Colonic mucosa (tissue), 4 donors: ENCODE results near the gene ASCL4. TPM values are rescaled to one million over a fixed set of nuclear protein-coding genes. Genes with fewer than 3 reads are reported as not detected.

Experiments used
- DNase-seq: peaks from one replicate; pipeline ENCODE4 v3.0.0-alpha.2; 2020
- H3K27ac ChIP-seq: fragments of 200-600 bp; one replicate; pipeline ENCODE4 v1.8.0; 2021
- H3K27me3 ChIP-seq: fragments of 200-600 bp; one replicate; pipeline ENCODE4 v1.8.0; 2021
- H3K36me3 ChIP-seq: fragments of 200-600 bp; one replicate; pipeline ENCODE4 v1.8.0; 2021
- H3K4me1 ChIP-seq: fragments of 200-600 bp; one replicate; pipeline ENCODE4 v1.8.0; 2021; ENCODE audit warnings: mild to moderate bottlenecking
- H3K4me3 ChIP-seq: fragments of 200-600 bp; one replicate; pipeline ENCODE4 v1.8.0; 2021
- H3K9ac ChIP-seq, 2 donors: one replicate each; pipeline ENCODE4 v1.7.0; 2013; ENCODE audit warnings: control low read depth in 2 of 2, low read depth in 2 of 2, low read length in 2 of 2
- H3K9me3 ChIP-seq: fragments of 200-600 bp; one replicate; pipeline ENCODE4 v1.8.0; 2021
- intact Hi-C: fragments of 100-400 bp; cut with DNase I; formaldehyde crosslinking; loops from one replicate; pipeline ENCODE4 v1.14.1; 2022
- total RNA-seq, 2 donors: library from RNA; stranded (reverse); fragmentation: NEBNext Ultra II Directional in 1 of 2; extraction: Animal tissue kit (Norgen Biotek cat#: 25700) in 1 of 2; gene quantifications; one replicate each; pipeline ENCODE4 v1.2.1, GENCODE V29; 2021
- TF ChIP-seq, protein P1 (sequence below): fragments of 200-600 bp; IDR thresholded peaks from one replicate; pipeline ENCODE4 v1.8.0; 2022; ENCODE audit warnings: antibody characterized with exemption, mild to moderate bottlenecking
- donor health status: healthy.
- donor health status: DM: no; HTN: no; CAD: no.
- donor health status: DM: no; HTN: no; CAD: no.

The ASCL4 gene
- total RNA-seq, 2 donors from 2014 or later, result not detected

DNA sequence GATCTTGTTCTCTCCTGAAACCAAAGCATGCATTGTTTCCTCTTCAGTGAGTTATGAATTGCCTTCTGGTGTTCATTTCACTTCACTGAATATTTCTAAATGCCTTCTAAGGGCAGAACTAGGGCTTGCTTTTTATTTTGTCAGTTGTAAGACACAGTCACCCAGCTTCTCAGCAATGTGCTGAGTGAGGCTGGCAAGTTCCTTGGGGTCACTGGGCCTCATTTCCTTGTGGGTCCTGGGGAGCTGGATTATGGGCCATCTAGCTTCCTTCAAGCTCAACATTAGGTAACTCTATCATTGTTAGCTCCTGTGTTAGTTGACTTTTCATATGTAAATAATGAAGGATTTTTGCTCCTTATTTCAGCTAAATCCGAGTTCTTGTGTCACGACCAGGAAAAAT is 13.8 kb downstream of the ASCL4 start:
- intact Hi-C loops, result no loop called here
- no peak for DNase-seq
- no peak overlapping the region for H3K4me3 ChIP-seq
- H3K9me3 ChIP-seq, result no peaks in the 10 kb centered on the region
- no peak overlapping the region for H3K9ac ChIP-seq
- TF ChIP-seq, protein P1, sequence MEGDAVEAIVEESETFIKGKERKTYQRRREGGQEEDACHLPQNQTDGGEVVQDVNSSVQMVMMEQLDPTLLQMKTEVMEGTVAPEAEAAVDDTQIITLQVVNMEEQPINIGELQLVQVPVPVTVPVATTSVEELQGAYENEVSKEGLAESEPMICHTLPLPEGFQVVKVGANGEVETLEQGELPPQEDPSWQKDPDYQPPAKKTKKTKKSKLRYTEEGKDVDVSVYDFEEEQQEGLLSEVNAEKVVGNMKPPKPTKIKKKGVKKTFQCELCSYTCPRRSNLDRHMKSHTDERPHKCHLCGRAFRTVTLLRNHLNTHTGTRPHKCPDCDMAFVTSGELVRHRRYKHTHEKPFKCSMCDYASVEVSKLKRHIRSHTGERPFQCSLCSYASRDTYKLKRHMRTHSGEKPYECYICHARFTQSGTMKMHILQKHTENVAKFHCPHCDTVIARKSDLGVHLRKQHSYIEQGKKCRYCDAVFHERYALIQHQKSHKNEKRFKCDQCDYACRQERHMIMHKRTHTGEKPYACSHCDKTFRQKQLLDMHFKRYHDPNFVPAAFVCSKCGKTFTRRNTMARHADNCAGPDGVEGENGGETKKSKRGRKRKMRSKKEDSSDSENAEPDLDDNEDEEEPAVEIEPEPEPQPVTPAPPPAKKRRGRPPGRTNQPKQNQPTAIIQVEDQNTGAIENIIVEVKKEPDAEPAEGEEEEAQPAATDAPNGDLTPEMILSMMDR, result no peak
- no peaks in the 10 kb centered on the region for H3K4me1 ChIP-seq
- H3K27me3 ChIP-seq, result no peaks in the 10 kb centered on the region
- no peaks in the 10 kb centered on the region for H3K36me3 ChIP-seq
- H3K27ac ChIP-seq, result no peak overlapping the region

DNA sequence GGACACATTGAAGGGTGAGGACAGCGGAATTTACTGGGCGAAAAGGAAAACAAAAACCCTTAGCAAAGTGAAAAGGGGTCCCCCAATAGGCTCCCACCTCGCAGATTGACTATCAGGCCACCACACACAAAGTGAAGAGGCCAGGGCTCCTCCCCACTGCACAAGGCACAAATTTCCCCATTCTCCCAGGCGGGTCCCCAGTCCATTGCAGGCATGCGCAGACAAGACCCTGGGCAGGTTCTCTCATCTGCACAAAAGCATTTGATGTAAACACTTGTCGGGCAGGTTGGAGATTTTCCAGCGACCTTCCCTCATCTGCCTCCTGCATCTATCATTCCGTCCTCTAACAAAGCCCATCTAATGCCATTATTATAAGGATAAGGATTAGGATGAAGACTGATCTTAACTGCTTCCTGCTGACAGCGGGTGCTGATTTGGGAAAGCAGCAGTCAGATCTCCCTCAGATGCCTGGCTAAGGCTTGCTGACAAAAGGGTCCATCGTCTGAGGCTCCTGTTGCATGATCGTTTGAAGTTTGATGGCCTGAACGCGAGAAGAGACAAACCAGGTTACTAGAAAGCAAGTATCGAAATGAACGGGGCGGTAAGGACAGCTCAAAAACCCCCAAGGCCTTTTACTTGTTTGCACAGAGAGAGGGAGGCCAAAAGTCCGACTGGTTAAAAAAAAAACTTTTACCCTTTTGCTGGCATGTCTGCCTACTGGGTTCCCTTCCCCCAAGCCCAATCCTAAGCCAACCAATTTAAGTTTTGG is 14.4 kb downstream of the ASCL4 start:
- Histone ChIP-seq H3K27ac (no peak overlapping the region), H3K9ac (no peak overlapping the region), H3K36me3 (no peaks in the 10 kb centered on the region), H3K4me1 (no peaks in the 10 kb centered on the region), H3K27me3 (no peaks in the 10 kb centered on the region), H3K4me3 (no peak overlapping the region), H3K9me3 (no peaks in the 10 kb centered on the region)
- intact Hi-C loops, result no loop called here
- TF ChIP-seq, protein P1, result no peak
- no peak for DNase-seq

DNA sequence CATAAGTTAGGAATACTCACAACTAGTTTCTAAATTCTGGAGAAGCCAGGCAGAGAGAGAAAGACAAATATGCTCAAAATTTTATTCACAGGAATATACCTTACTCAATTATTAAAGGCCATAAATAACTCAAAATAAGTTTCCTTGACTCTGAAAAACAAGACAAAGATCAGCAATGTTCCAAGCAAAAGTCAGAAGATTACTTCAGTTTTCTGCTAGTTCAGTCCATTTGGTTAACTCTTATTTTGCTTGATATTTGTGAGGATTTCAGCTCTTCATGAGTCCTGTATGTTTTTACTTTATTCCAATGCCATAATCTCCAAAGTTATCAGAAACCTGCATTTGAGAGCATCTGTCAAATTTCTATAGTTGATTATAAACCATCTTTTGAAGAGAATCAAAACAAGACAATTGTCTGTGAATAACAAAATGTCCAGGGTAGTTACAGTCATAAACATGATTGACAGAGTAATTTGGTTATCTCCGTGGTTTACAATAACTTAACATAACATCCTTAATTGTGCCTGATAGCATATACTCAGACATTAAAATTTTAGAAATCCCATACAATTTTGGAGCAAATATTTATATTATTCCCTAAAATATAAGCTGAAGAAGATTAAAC is 17.1 kb downstream of the ASCL4 start:
- H3K4me1 ChIP-seq, result no peaks in the 10 kb centered on the region
- no peaks in the 10 kb centered on the region for H3K9me3 ChIP-seq
- H3K36me3 ChIP-seq, result no peaks in the 10 kb centered on the region
- H3K9ac ChIP-seq, result no peak overlapping the region
- H3K4me3 ChIP-seq, result no peak overlapping the region
- TF ChIP-seq, protein P1, result no peak
- intact Hi-C loops, result no loop called here
- no peak for DNase-seq
- H3K27ac ChIP-seq, result no peak overlapping the region
- H3K27me3 ChIP-seq, result no peaks in the 10 kb centered on the region

DNA sequence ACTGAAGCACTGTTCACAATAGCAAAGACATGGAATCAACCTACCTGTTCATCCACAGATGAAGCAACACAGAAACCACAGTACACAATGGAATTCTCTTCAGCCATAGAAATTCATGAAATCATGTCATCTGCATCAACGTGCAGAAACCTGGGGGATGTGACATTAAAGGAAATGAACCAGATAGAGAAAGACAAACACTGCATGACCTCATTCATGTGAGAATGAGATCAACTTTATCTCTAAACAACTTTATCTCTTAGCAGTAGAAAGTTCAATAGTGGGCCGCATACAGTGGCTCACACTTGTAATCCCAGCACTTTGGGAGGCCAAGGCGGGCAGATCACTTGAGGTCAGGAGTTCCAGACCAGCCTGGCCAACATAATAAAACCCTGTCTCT is 19.9 kb downstream of the ASCL4 start:
- no peaks in the 10 kb centered on the region for H3K36me3 ChIP-seq
- H3K9me3 ChIP-seq, result no peaks in the 10 kb centered on the region
- no peaks in the 10 kb centered on the region for H3K4me1 ChIP-seq
- no peak overlapping the region for H3K9ac ChIP-seq
- no peaks in the 10 kb centered on the region for H3K27me3 ChIP-seq
- no peak for DNase-seq
- no peak overlapping the region for H3K27ac ChIP-seq
- H3K4me3 ChIP-seq, result no peak overlapping the region
- intact Hi-C loops, result no loop called here
- TF ChIP-seq, protein P1, result no peak

DNA sequence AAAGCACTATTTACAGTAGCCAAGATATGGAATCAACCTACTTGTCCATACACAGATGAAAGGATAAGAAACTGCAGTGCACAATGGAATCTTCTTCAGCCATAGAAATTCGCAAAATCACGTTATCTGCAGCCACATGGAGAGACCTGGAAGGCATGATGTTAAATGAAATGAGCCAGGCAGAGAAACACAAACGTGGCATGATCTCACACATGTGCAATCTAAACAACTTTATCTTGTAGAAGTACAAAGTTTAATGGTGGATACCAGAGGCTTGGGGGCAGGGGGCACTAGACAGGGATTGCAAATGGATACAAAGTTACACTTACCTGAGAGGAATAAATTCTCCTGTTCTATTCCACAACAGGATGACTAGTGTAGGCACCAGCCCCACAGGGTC is 24.1 kb downstream of the ASCL4 start:
- no peaks in the 10 kb centered on the region for H3K4me1 ChIP-seq

More for the DNA sequence above, 24.1 kb downstream of the ASCL4 start:
- no peak for DNase-seq
- Histone ChIP-seq H3K36me3 (no peaks in the 10 kb centered on the region), H3K4me3 (no peak overlapping the region), H3K9me3 (no peaks in the 10 kb centered on the region), H3K9ac (no peak overlapping the region), H3K27me3 (no peaks in the 10 kb centered on the region), H3K27ac (no peak overlapping the region)
- TF ChIP-seq, protein P1, result no peak
- intact Hi-C loops, result no loop called here
